DOHH2 (cell line): Measurements from ENCODE around the gene PLCB4.

Source experiments
- H3F3A ChIP-seq: fragments of 200-600 bp; sonication (generic), shearing (Covaris generic); 2 replicates; pipeline ENCODE4 v1.6.0; 2016; ENCODE audit warnings: antibody characterized with exemption, mild to moderate bottlenecking; ENCODE audit not compliant: control insufficient read depth, insufficient read depth
- H3K27ac ChIP-seq: fragments of 200-600 bp; sonication (generic); 2 replicates; pipeline ENCODE4 v1.5.1; 2014; ENCODE audit warnings: low read depth, mild to moderate bottlenecking, low read length, moderate library complexity
- H3K27me3 ChIP-seq: fragments of 200-600 bp; sonication (generic); 2 replicates; pipeline ENCODE4 v1.6.1; 2014; ENCODE audit warnings: mild to moderate bottlenecking, low read length, mixed read lengths; ENCODE audit not compliant: control insufficient read depth
- H3K36me3 ChIP-seq: fragments of 200-600 bp; sonication (generic); 2 replicates; pipeline ENCODE4 v1.6.1; 2014; ENCODE audit warnings: mild to moderate bottlenecking, low read length, moderate library complexity, mixed read lengths; ENCODE audit not compliant: control insufficient read depth
- H3K4me1 ChIP-seq: fragments of 200-600 bp; sonication (generic); 2 replicates; pipeline ENCODE4 v1.6.1; 2014; ENCODE audit warnings: mild to moderate bottlenecking, low read length, mixed read lengths; ENCODE audit not compliant: control insufficient read depth
- H3K4me2 ChIP-seq: fragments of 200-600 bp; sonication (generic); 2 replicates; pipeline ENCODE4 v1.6.0; 2014; ENCODE audit warnings: mild to moderate bottlenecking, low read length, moderate library complexity
- H3K4me3 ChIP-seq: fragments of 200-600 bp; sonication (generic); 2 replicates; pipeline ENCODE4 v1.5.1; 2014; ENCODE audit warnings: mild to moderate bottlenecking, low read length, mixed read lengths
- H3K79me2 ChIP-seq: fragments of 200-600 bp; sonication (generic); 2 replicates; pipeline ENCODE4 v1.6.1; 2014; ENCODE audit warnings: mild to moderate bottlenecking, low read length, mixed read lengths; ENCODE audit not compliant: control insufficient read depth
- H3K9me2 ChIP-seq: fragments of 200-600 bp; sonication (generic); replicated peaks from 2 replicates; pipeline ENCODE4 v1.6.1; 2014; ENCODE audit warnings: mild to moderate bottlenecking, low read length, mixed read lengths; ENCODE audit not compliant: control insufficient read depth
- H3K9me3 ChIP-seq: fragments of 200-600 bp; sonication (generic); 2 replicates; pipeline ENCODE4 v1.6.1; 2014; ENCODE audit warnings: antibody characterized with exemption, low read length, mixed read lengths; ENCODE audit not compliant: control insufficient read depth, insufficient read depth
- H4K20me1 ChIP-seq: fragments of 200-600 bp; sonication (generic); 2 replicates; pipeline ENCODE4 v1.6.0; 2014; ENCODE audit warnings: low read depth, mild to moderate bottlenecking, antibody characterized with exemption, low read length, moderate library complexity; ENCODE audit not compliant: control insufficient read depth, insufficient read depth
- CTCF ChIP-seq: fragments of 200-600 bp; sonication (generic); IDR thresholded peaks from one replicate; pipeline ENCODE4 v1.5.1; 2014; ENCODE audit warnings: antibody characterized with exemption, mild to moderate bottlenecking, low read depth, low read length; ENCODE audit not compliant: poor library complexity, severe bottlenecking
- EZH2phosphoT487 ChIP-seq: fragments of 200-600 bp; sonication (generic); IDR thresholded peaks from 2 replicates; pipeline ENCODE4 v1.6.1; 2017; ENCODE audit warnings: borderline replicate concordance, mild to moderate bottlenecking, antibody characterized with exemption, low read length, moderate library complexity, mixed read lengths

Gene PLCB4

GRCh38 chr20:9280666-9281065, 211.8 kb downstream of the PLCB4 start:
- Histone ChIP-seq H3F3A (no peaks in the 10 kb centered on the region), H3K4me3 (no peak overlapping the region), H3K4me1 (no peaks in the 10 kb centered on the region), H3K36me3 (no peaks in the 10 kb centered on the region), H3K4me2 (no peak overlapping the region), H3K9me3 (no peaks in the 10 kb centered on the region), H3K9me2 (no peaks in the 10 kb centered on the region), H4K20me1 (no peaks in the 10 kb centered on the region), H3K27me3 (no peaks in the 10 kb centered on the region), H3K27ac (no peak overlapping the region), H3K79me2 (no peaks in the 10 kb centered on the region)
- no peak for TF ChIP-seq CTCF
- no peak for TF ChIP-seq EZH2phosphoT487

GRCh38 chr20:9281803-9282202, 212.9 kb downstream of the PLCB4 start:
- no peaks in the 10 kb centered on the region for H3K9me2 ChIP-seq
- H4K20me1 ChIP-seq, result no peaks in the 10 kb centered on the region
- H3K9me3 ChIP-seq, result no peaks in the 10 kb centered on the region
- H3K27me3 ChIP-seq, result no peaks in the 10 kb centered on the region
- no peaks in the 10 kb centered on the region for H3K79me2 ChIP-seq
- no peaks in the 10 kb centered on the region for H3F3A ChIP-seq
- TF ChIP-seq CTCF, result no peak
- H3K4me3 ChIP-seq, result no peak overlapping the region
- no peak overlapping the region for H3K4me2 ChIP-seq
- no peaks in the 10 kb centered on the region for H3K4me1 ChIP-seq
- H3K27ac ChIP-seq, result no peak overlapping the region
- no peaks in the 10 kb centered on the region for H3K36me3 ChIP-seq

DNA sequence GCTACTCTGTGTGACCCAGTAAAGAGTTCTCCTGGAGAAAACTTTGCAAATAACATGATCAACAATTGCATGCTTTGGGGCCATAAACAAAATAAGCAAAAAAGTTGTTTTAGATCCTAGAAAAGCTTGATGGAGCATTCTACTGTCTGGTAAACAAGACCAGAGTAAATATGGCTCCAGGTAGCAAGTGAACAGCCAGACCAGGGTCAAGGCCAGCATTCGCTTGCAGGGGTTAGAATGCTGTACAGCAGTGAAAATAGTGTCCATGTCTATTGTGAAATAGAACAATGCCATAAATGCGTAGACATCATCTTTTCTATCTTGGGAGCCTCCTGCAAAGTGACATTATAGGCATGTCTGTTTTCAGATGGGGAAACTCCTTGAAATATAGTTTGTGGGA, 216.7 kb downstream of the PLCB4 start:
- Histone ChIP-seq H3K36me3 (no peaks in the 10 kb centered on the region), H3K4me2 (no peak overlapping the region), H3K4me1 (no peaks in the 10 kb centered on the region), H3K9me2 (no peaks in the 10 kb centered on the region), H3K27ac (no peak overlapping the region), H3K79me2 (no peaks in the 10 kb centered on the region), H3K27me3 (no peaks in the 10 kb centered on the region), H3K4me3 (no peak overlapping the region), H3K9me3 (no peaks in the 10 kb centered on the region), H3F3A (no peaks in the 10 kb centered on the region), H4K20me1 (no peaks in the 10 kb centered on the region)
- TF ChIP-seq CTCF, result no peak
- no peak for TF ChIP-seq EZH2phosphoT487
